Subcutaneous abdominal adipose tissue (tissue), 5 donors: Measurements from ENCODE around the gene SCEL.

Experiments used
- H3K27ac ChIP-seq: one replicate; pipeline ENCODE4 v1.7.0; 2013; ENCODE audit warnings: low read depth, mild to moderate bottlenecking, inconsistent platforms, low read length, moderate library complexity
- H3K27me3 ChIP-seq, 5 donors: one replicate each; pipeline ENCODE4 v1.7.0; 2013; ENCODE audit warnings: low read length in 5 of 5, inconsistent platforms in 1 of 5; ENCODE audit not compliant: control insufficient read depth in 5 of 5, insufficient read depth in 4 of 5
- H3K36me3 ChIP-seq, 5 donors: one replicate each; pipeline ENCODE4 v1.7.0; 2013; ENCODE audit warnings: low read length in 5 of 5; ENCODE audit not compliant: control insufficient read depth in 5 of 5, insufficient read depth in 5 of 5
- H3K4me1 ChIP-seq, 5 donors: one replicate each; pipeline ENCODE4 v1.7.0; 2013; ENCODE audit warnings: low read length in 5 of 5, mild to moderate bottlenecking in 3 of 5, moderate library complexity in 1 of 5; ENCODE audit not compliant: control insufficient read depth in 5 of 5, insufficient read depth in 5 of 5
- H3K4me3 ChIP-seq, 5 donors: one replicate each; pipeline ENCODE4 v1.7.0; 2013; ENCODE audit warnings: low read length in 5 of 5, low read depth in 1 of 5
- H3K9ac ChIP-seq, 5 donors: one replicate each; pipeline ENCODE4 v1.7.0; 2013; ENCODE audit warnings: low read length in 5 of 5, mild to moderate bottlenecking in 4 of 5, moderate library complexity in 3 of 5
- H3K9me3 ChIP-seq, 5 donors: one replicate each; pipeline ENCODE4 v1.7.0; 2013; ENCODE audit warnings: low read length in 5 of 5; ENCODE audit not compliant: control insufficient read depth in 5 of 5
- donor health status: healthy.
- donor health status: healthy.
- donor health status: healthy.
- donor health status: healthy.
- donor health status: healthy.

SCEL gene

GRCh38 chr13:77692746-77693448 lies 157.4 kb downstream of the SCEL start:
- no peaks in the 10 kb centered on the region for H3K36me3 ChIP-seq
- H3K9ac ChIP-seq = no peak overlapping the region

GRCh38 chr13:77693449-77693940 lies 158.0 kb downstream of the SCEL start:
- Histone ChIP-seq H3K27ac (no peak overlapping the region), H3K36me3 (no peaks in the 10 kb centered on the region), H3K9me3 (no peaks in the 10 kb centered on the region), H3K27me3 (no peaks in the 10 kb centered on the region), H3K4me3 (no peak overlapping the region), H3K9ac (no peak overlapping the region), H3K4me1 (peaks cover 0 to 11% (median 6%) of the 10 kb centered on the region in 5 donors)

More at GRCh38 chr13:77692746-77693448, 157.4 kb downstream of the SCEL start:
- Histone ChIP-seq H3K27ac (no peak overlapping the region), H3K4me1 (peaks cover 0 to 8% (median 6%) of the 10 kb centered on the region in 5 donors), H3K4me3 (no peak overlapping the region), H3K9me3 (no peaks in the 10 kb centered on the region), H3K27me3 (no peaks in the 10 kb centered on the region)
